Neural progenitor cell (in vitro differentiated cells): Measurements from ENCODE around the gene YARS1.

Source experiments
- CTCF ChIP-seq: fragments of 200-600 bp; sonication (generic); IDR thresholded peaks from 2 replicates; pipeline ENCODE4 v1.5.1; 2017; ENCODE audit warnings: antibody characterized with exemption, mild to moderate bottlenecking
- EZH2 ChIP-seq: fragments of 200-600 bp; sonication (generic); IDR thresholded peaks from 2 replicates; pipeline ENCODE4 v1.6.1; 2017; ENCODE audit warnings: antibody characterized with exemption, mild to moderate bottlenecking, moderate library complexity

- no peak for TF ChIP-seq CTCF
- TF ChIP-seq EZH2: no peak
Observed at GRCh38 chr1:32860566-32860965, 43.4 kb upstream of the YARS1 start.
